SH-SY5Y (cell line): ENCODE measurements around the gene FCHSD2.

Source experiments
- GATA2 ChIP-seq: IDR thresholded peaks from 2 replicates; pipeline ENCODE4 v1.6.1; 2011; ENCODE audit warnings: mild to moderate bottlenecking, low read depth, low read length
- GATA3 ChIP-seq: IDR thresholded peaks from 2 replicates; pipeline ENCODE4 v1.6.1; 2011; ENCODE audit warnings: low read depth, mild to moderate bottlenecking, low read length, moderate library complexity

DNA sequence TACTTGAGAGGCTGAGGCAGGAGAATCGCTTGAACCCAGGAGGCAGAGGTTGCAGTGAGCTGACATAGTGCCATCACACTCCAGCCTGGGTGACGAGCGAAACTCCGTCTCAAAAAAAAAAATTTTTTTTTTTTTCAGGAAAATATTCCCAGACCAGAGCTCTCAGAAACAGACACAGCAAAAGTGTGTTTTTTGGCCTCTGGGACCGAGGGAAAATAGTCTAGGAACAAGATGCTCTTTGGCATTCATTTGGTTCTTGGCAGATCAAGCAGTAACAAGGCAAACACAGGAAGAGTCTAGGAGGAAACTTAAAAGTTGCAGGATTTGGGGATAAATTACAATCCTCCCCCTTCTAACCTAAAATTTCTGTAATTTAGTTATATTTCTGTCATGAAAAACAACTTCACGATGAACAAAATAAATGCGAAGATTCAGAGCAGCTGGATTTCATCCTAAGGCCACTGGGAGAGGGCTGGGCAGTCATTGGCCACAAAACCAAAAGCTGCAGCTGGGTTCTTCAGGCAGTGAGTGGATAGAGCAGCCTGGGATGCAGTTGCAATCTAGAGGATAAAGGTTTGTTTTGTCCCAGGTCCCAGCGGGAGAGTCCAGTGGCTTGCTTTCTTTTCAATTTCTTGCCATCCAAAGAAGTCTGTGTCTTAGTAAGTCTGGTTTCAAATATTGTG lies 308.2 kb downstream of the FCHSD2 start:
- no peak for TF ChIP-seq GATA3
- TF ChIP-seq GATA2, result no peak
